AG04450 (cell line): ENCODE data around the gene VWA5B2. TPM values are rescaled to one million over a fixed set of nuclear protein-coding genes. Genes with fewer than 3 reads are reported as not detected.

ENCODE experiments used
- CTCF ChIA-PET: fragments of 300-600, 350-600 bp; formaldehyde crosslinking; extraction: SDS; loops from one replicate; lab custom pipeline; 2022; ENCODE audit warnings: antibody characterized with exemption, inconsistent platforms; lab: Charles Lee
- POLR2A ChIA-PET: fragments of 350-600 bp; formaldehyde crosslinking; extraction: SDS; loops from one replicate; lab custom pipeline; 2021; ENCODE audit warnings: antibody characterized with exemption, inconsistent platforms; lab: Yijun Ruan, JAX
- DNase-seq: peaks from one replicate; pipeline ENCODE4 v3.0.0-alpha.2; 2011; ENCODE audit warnings: low read depth, low spot score
- H3K27ac ChIP-seq: one replicate; pipeline ENCODE4 v1.5.1; 2012; ENCODE audit warnings: low read depth, low read length, control low read depth
- H3K27me3 ChIP-seq: one replicate; pipeline ENCODE4 v1.6.0; 2012; ENCODE audit warnings: low read length; ENCODE audit not compliant: control insufficient read depth, insufficient read depth
- H3K4me3 ChIP-seq: 2 replicates; pipeline ENCODE4 v1.5.1; 2011; ENCODE audit warnings: mild to moderate bottlenecking, low read depth, low read length, control low read depth
- H3K9me3 ChIP-seq: 2 replicates; pipeline ENCODE4 v1.5.1; 2012; ENCODE audit warnings: low read length; ENCODE audit not compliant: control insufficient read depth, insufficient read depth
- CTCF ChIP-seq: IDR thresholded peaks from 2 replicates; pipeline ENCODE4 v1.5.1; 2011; ENCODE audit warnings: low read depth, low read length, control low read depth, inconsistent platforms
- polyA plus RNA-seq: library from polyadenylated mRNA; depleted of rRNA; stranded (reverse); fragments of >200 nt; gene quantifications from 2 replicates; pipeline ENCODE4 v1.2.3, GENCODE V29; 2011

VWA5B2 gene
- polyA plus RNA-seq, 1 experiment = not detected

- DNase-seq = no peak
- Histone ChIP-seq H3K27ac (no peak overlapping the region), H3K27me3 (no peaks in the 10 kb centered on the region), H3K9me3 (no peaks in the 10 kb centered on the region), H3K4me3 (no peak overlapping the region)
- ChIA-PET POLR2A (interaction anchor here (0.6 to 2.4 kb wide), 3 partner anchors 8 to 32 kb away, joined by 11 to 28 read pairs (median 16); partner anchors contain the start of gene AP2M1), CTCF (interaction anchor here (0.8 kb wide), 2 partner anchors 65 to 289 kb away, joined by 3 to 4 read pairs; partner anchors contain the start of gene EEF1AKMT4)
- TF ChIP-seq CTCF = no peak
Observed at GRCh38 chr3:184184546-184185230, 44.7 kb upstream of the VWA5B2 start.

GRCh38 chr3:184185461-184186183 is 43.8 kb upstream of the VWA5B2 start:
- ChIA-PET CTCF (interaction anchor here (0.6 to 2.3 kb wide), 3 partner anchors 42 to 1502 kb away, joined by 3 to 8 read pairs (median 4); partner anchors contain the start of gene EEF1AKMT4), POLR2A (interaction anchor here (1.4 to 2.4 kb wide), 4 partner anchors 9 to 51 kb away, joined by 5 to 28 read pairs (median 11); partner anchors contain the start of genes AP2M1 and EIF2B5)
- no peak for TF ChIP-seq CTCF
- Histone ChIP-seq H3K9me3 (no peaks in the 10 kb centered on the region), H3K27me3 (no peaks in the 10 kb centered on the region), H3K4me3 (peak overlapping the region; percentile 100), H3K27ac (peak overlapping the region; percentile 79)
- peak; percentile 98 for DNase-seq

- Histone ChIP-seq H3K27ac (peak within 1 kb of the TSS; percentile 79), H3K27me3 (no peaks in the 10 kb centered on the region), H3K9me3 (no peaks in the 10 kb centered on the region), H3K4me3 (peak within 1 kb of the TSS; percentile 100)
- TF ChIP-seq CTCF = no peak
- CTCF ChIA-PET = interaction anchor here (0.6 to 2.3 kb wide), 6 partner anchors 41 to 1503 kb away, joined by 3 to 8 read pairs (median 4); partner anchors contain the start of gene EEF1AKMT4
- DNase-seq = no peak
- POLR2A ChIA-PET = interaction anchor here (1.4 to 2.4 kb wide), 4 partner anchors 10 to 51 kb away, joined by 5 to 28 read pairs (median 11); partner anchors contain the start of genes AP2M1 and EIF2B5
Observed at GRCh38 chr3:184186184-184186901, 43.0 kb upstream of the VWA5B2 start, which contains the start of gene ABCF3. TSS of gene ABCF3 (plus strand) at chr3:184186199. CDS start at chr3:184186208, 9 bp downstream.

GRCh38 chr3:184186902-184187207 is 42.5 kb upstream of the VWA5B2 start:
- Histone ChIP-seq H3K4me3 (peak overlapping the region; percentile 100), H3K27ac (no peak overlapping the region), H3K9me3 (no peaks in the 10 kb centered on the region), H3K27me3 (no peaks in the 10 kb centered on the region)
- ChIA-PET CTCF (interaction anchor here (0.8 to 2.3 kb wide), 4 partner anchors 41 to 291 kb away, joined by 3 to 8 read pairs (median 4); partner anchors contain the start of gene EEF1AKMT4), POLR2A (interaction anchor here (1.9 to 2.4 kb wide), 3 partner anchors 10 to 30 kb away, joined by 5 to 28 read pairs (median 16); partner anchors contain the start of gene AP2M1)
- DNase-seq = no peak
- TF ChIP-seq CTCF = no peak
